Prostate gland (tissue), 2 donors: ENCODE results near the gene CYB5A. TPM values are rescaled to one million over a fixed set of nuclear protein-coding genes. Genes with fewer than 3 reads are reported as not detected.

Source experiments
- DNase-seq: peaks from one replicate; pipeline ENCODE4 v3.0.0-alpha.2; 2019; ENCODE audit warnings: low spot score
- H3K27ac ChIP-seq, 2 donors: fragments of 200-600 bp; sonication (generic); 2 replicates each; pipeline ENCODE4 v1.5.1; 2017 to 2019
- H3K27me3 ChIP-seq: fragments of 200-600 bp; sonication (generic); replicated peaks from 2 replicates; pipeline ENCODE4 v1.5.1; 2019; ENCODE audit not compliant: insufficient read depth
- H3K36me3 ChIP-seq, 2 donors: fragments of 200-600 bp; sonication (generic); 1 replicate in 1 of 2; 2 replicates in 1 of 2; pipeline versions ENCODE4 v1.5.1 to v1.8.1; 2017 to 2019
- H3K4me1 ChIP-seq: fragments of 200-600 bp; sonication (generic); replicated peaks from 2 replicates; pipeline ENCODE4 v1.5.1; 2019
- H3K4me3 ChIP-seq, 2 donors: fragments of 200-600 bp; sonication (generic); 2 replicates each; pipeline ENCODE4 v1.5.1; 2017 to 2019
- H3K9me3 ChIP-seq: fragments of 200-600 bp; sonication (generic); 2 replicates; pipeline ENCODE4 v1.5.1; 2017
- CTCF ChIP-seq, 4 experiments: fragments of 200-600 bp in 2 of 4; fragments of 450-650 bp in 2 of 4; sonication (generic) in 2 of 4; IDR thresholded peaks; 1 replicate in 3 of 4; 2 replicates in 1 of 4; pipeline ENCODE4 v1.5.1; 2016 to 2019; ENCODE audit warnings: antibody characterized with exemption in 4 of 4, mild to moderate bottlenecking in 2 of 4, moderate library complexity in 2 of 4
- POLR2A ChIP-seq: fragments of 450-650 bp; IDR thresholded peaks from one replicate; pipeline ENCODE4 v1.6.1; 2016; ENCODE audit warnings: antibody characterized with exemption, mild to moderate bottlenecking
- POLR2AphosphoS5 ChIP-seq: sonication (generic); formaldehyde crosslinking; IDR thresholded peaks from one replicate; pipeline ENCODE4 v1.6.1; 2017; ENCODE audit warnings: antibody characterized with exemption
- WGBS: methylation state at CpG from one replicate; pipeline ENCODE4 v1.1.5; 2018; 5-methylcytosine and 5-hydroxymethylcytosine counted together
- intact Hi-C: fragments of 100-400 bp; cut with DNase I; formaldehyde crosslinking; loops from one replicate; pipeline ENCODE4 v1.14.2; 2022
- total RNA-seq, 2 donors: library from RNA; depleted of rRNA; stranded (reverse); fragments of >200 nt; gene quantifications; one replicate each; pipeline ENCODE4 v1.1.0, GENCODE V29; 2016

CYB5A gene
- total RNA-seq, 2 donors from 2014 or later: 76.6 to 144 TPM

DNA sequence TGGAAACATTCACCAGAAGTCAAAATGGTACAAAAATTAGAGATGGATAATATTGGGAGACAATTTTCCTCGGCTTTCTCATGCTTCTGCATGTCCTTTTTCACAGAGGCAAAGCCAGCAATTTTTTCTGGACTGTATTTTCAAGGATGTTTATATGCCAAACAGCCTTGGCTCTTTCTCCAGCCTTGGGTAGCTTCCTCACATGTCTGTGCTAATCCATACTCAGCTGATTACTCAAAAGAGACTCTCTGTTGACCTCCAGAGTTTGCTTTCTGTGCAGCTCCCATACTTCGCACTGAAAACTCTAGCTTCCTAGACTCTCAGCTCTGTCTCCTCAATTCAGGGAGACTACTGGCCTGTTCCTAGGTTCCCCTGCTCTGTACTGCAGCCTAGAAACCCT is 34.5 kb upstream of the CYB5A start:
- no peak for TF ChIP-seq POLR2A
- no peak for TF ChIP-seq CTCF (IDR thresholded peaks at IDR 0.05)
- intact Hi-C loops: no loop called here
- Histone ChIP-seq H3K36me3 (no peaks in the 10 kb centered on the region), H3K9me3 (no peaks in the 10 kb centered on the region), H3K4me1 (no peaks in the 10 kb centered on the region), H3K4me3 (no peak overlapping the region), H3K27ac (no peak overlapping the region), H3K27me3 (no peaks in the 10 kb centered on the region)
- 90% methylated on average over 2 of the region's 2 CpGs for WGBS
- no peak for DNase-seq

GRCh38 chr18:74316257-74317170 is 24.8 kb upstream of the CYB5A start:
- WGBS: 73% methylated on average over 27 of the region's 29 CpGs
- DNase-seq: no peak
- Histone ChIP-seq H3K9me3 (no peaks in the 10 kb centered on the region), H3K4me3 (no peak overlapping the region), H3K4me1 (no peaks in the 10 kb centered on the region), H3K27me3 (no peaks in the 10 kb centered on the region), H3K27ac (no peak overlapping the region), H3K36me3 (no peaks in the 10 kb centered on the region)
- peak; percentile 27 for TF ChIP-seq POLR2AphosphoS5
- TF ChIP-seq POLR2A: no peak
- intact Hi-C loops: no loop called here

GRCh38 chr18:74315464-74316256 is 23.9 kb upstream of the CYB5A start, which contains the start of gene C18orf63:
Gene C18orf63 (plus strand): TSS chr18:74315839. CDS start chr18:74317866, 2,027 bp downstream.
- intact Hi-C loops: no loop called here
- H3K4me1 ChIP-seq: no peaks in the 10 kb centered on the region
- WGBS: 95% methylated on average over 50 of the region's 51 CpGs
- H3K27me3 ChIP-seq: no peaks in the 10 kb centered on the region
- no peak for DNase-seq
- TF ChIP-seq POLR2A (no peak), POLR2AphosphoS5 (no peak), CTCF (IDR thresholded peaks at IDR 0.05) (no peak)
- H3K4me3 ChIP-seq: no peak within 1 kb of the TSS
- H3K36me3 ChIP-seq: no peaks in the 10 kb centered on the region
- no peaks in the 10 kb centered on the region for H3K9me3 ChIP-seq
- no peak within 1 kb of the TSS for H3K27ac ChIP-seq

GRCh38 chr18:74314759-74315463 is 23.1 kb upstream of the CYB5A start:
- Histone ChIP-seq H3K27ac (no peak overlapping the region), H3K4me3 (no peak overlapping the region), H3K36me3 (no peaks in the 10 kb centered on the region), H3K9me3 (no peaks in the 10 kb centered on the region), H3K27me3 (no peaks in the 10 kb centered on the region), H3K4me1 (no peaks in the 10 kb centered on the region)
- TF ChIP-seq POLR2AphosphoS5 (no peak), CTCF (IDR thresholded peaks at IDR 0.05) (no peak), POLR2A (no peak)
- intact Hi-C loops: no loop called here
- no peak for DNase-seq
- WGBS: 81% methylated on average over 22 of the region's 22 CpGs

GRCh38 chr18:74311000-74311399 is 19.2 kb upstream of the CYB5A start:
- H3K4me1 ChIP-seq: no peaks in the 10 kb centered on the region
- H3K36me3 ChIP-seq: no peaks in the 10 kb centered on the region
- no peak overlapping the region for H3K27ac ChIP-seq
- no peaks in the 10 kb centered on the region for H3K27me3 ChIP-seq
- no peak for DNase-seq
- H3K4me3 ChIP-seq: no peak overlapping the region
- TF ChIP-seq POLR2AphosphoS5 (no peak), POLR2A (no peak), CTCF (IDR thresholded peaks at IDR 0.05) (no peak)
- intact Hi-C loops: no loop called here
- 88% methylated on average over 1 of the region's 1 CpG for WGBS
- H3K9me3 ChIP-seq: no peaks in the 10 kb centered on the region
